Measurements from ENCODE around the gene AUTS2.

DNA sequence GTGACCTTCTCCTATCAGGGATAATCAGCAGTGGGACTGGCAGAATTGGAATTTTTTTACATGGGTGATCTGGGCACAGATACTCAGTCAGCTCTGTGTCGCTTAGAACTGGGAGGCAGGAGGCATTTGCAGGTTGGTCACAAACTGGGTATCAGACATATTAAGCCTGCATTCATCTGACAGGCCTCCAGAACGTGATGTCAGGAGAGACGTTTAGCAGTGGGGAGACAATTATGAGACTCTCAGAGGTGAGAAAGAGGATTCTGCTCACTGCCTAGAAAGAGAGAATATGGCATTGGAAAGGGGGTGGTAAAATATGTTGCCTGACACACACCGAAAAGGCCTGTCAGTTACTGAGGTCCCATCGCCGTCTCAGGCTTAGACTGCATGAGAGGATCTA lies 816.1 kb downstream of the AUTS2 start:
- TF ChIP-seq, protein P1, sequence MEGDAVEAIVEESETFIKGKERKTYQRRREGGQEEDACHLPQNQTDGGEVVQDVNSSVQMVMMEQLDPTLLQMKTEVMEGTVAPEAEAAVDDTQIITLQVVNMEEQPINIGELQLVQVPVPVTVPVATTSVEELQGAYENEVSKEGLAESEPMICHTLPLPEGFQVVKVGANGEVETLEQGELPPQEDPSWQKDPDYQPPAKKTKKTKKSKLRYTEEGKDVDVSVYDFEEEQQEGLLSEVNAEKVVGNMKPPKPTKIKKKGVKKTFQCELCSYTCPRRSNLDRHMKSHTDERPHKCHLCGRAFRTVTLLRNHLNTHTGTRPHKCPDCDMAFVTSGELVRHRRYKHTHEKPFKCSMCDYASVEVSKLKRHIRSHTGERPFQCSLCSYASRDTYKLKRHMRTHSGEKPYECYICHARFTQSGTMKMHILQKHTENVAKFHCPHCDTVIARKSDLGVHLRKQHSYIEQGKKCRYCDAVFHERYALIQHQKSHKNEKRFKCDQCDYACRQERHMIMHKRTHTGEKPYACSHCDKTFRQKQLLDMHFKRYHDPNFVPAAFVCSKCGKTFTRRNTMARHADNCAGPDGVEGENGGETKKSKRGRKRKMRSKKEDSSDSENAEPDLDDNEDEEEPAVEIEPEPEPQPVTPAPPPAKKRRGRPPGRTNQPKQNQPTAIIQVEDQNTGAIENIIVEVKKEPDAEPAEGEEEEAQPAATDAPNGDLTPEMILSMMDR (tag by site-specific recombination; IDR thresholded peaks at IDR 0.05): no peak
- TF ChIP-seq TCF7L2 (IDR thresholded peaks at IDR 0.05; ENCODE audit: borderline replicate concordance, low read depth, low read length): no peak
- TF ChIP-seq ZNF10 (tag by site-specific recombination; IDR thresholded peaks at IDR 0.05): no peak
- no peak for TF ChIP-seq YY1 (tag by site-specific recombination; IDR thresholded peaks at IDR 0.05)
- TF ChIP-seq TSHZ1 (tag by site-specific recombination; IDR thresholded peaks at IDR 0.05; ENCODE audit: borderline replicate concordance): no peak
